ENCODE results near the gene RRAD.

RRAD gene

GRCh38 chr16:66931665-66932064 lies 6.3 kb upstream of the RRAD start:
- no peak for FAIRE-seq

GRCh38 chr16:66930189-66930588 lies 4.9 kb upstream of the RRAD start:
- no peak for FAIRE-seq

- no peak for FAIRE-seq
Measured at GRCh38 chr16:66928702-66929388, 3.5 kb upstream of the RRAD start.

GRCh38 chr16:66927918-66928649 lies 2.7 kb upstream of the RRAD start:
- no peak for FAIRE-seq

- FAIRE-seq, result no peak
Measured at GRCh38 chr16:66926961-66927436, 1.7 kb upstream of the RRAD start.

- no peak for FAIRE-seq
Measured at GRCh38 chr16:66926171-66926947, 1.0 kb upstream of the RRAD start.

GRCh38 chr16:66924527-66925321 lies 611 bp downstream of the RRAD start:
- FAIRE-seq, result no peak

- no peak for FAIRE-seq
Measured at GRCh38 chr16:66923866-66924265, 1.5 kb downstream of the RRAD start.

- FAIRE-seq, result no peak
Measured at GRCh38 chr16:66923247-66923731, 2.0 kb downstream of the RRAD start.

- no peak for FAIRE-seq
Measured at GRCh38 chr16:66921729-66922450, 3.4 kb downstream of the RRAD start.

GRCh38 chr16:66920924-66921680 lies 4.2 kb downstream of the RRAD start:
- no peak for FAIRE-seq

GRCh38 chr16:66920299-66920590 lies 5.1 kb downstream of the RRAD start:
- FAIRE-seq, result no peak

GRCh38 chr16:66919569-66920298 lies 5.6 kb downstream of the RRAD start:
- no peak for FAIRE-seq

GRCh38 chr16:66918803-66919568 lies 6.3 kb downstream of the RRAD start, which contains the start of gene CDH16:
Gene CDH16, minus strand, starts transcription at chr16:66918885. Its CDS starts 820 bp downstream, at chr16:66918065.
- FAIRE-seq, result no peak

- no peak for FAIRE-seq
Measured at GRCh38 chr16:66918355-66918754, 7.0 kb downstream of the RRAD start.

- no peak for FAIRE-seq
Measured at GRCh38 chr16:66917741-66918140, 7.6 kb downstream of the RRAD start.

GRCh38 chr16:66916518-66916917 lies 8.8 kb downstream of the RRAD start:
- no peak for FAIRE-seq

GRCh38 chr16:66915041-66915440 lies 10.3 kb downstream of the RRAD start:
- FAIRE-seq, result no peak

- no peak for FAIRE-seq
Measured at GRCh38 chr16:66914541-66914940, 10.8 kb downstream of the RRAD start.

- no peak for FAIRE-seq
Measured at GRCh38 chr16:66913711-66914110, 11.6 kb downstream of the RRAD start.

Measured in G401.6 (cell line).